Breast epithelium (tissue), 3 donors: Measurements from ENCODE around the gene PDIA5.

Source experiments
- CTCF ChIP-seq, 3 donors: fragments of 450-650 bp; IDR thresholded peaks; one replicate each; pipeline ENCODE4 v1.5.1; 2016 to 2017; ENCODE audit warnings: antibody characterized with exemption in 3 of 3, mild to moderate bottlenecking in 3 of 3, moderate library complexity in 3 of 3
- POLR2AphosphoS5 ChIP-seq, 3 donors: sonication (generic); formaldehyde crosslinking; IDR thresholded peaks; one replicate each; pipeline ENCODE4 v1.6.1; 2017; ENCODE audit warnings: antibody characterized with exemption in 3 of 3

- TF ChIP-seq POLR2AphosphoS5 (IDR thresholded peaks at IDR 0.05) = no peak
- TF ChIP-seq CTCF (IDR thresholded peaks at IDR 0.05) = no peak
Observed at GRCh38 chr3:123122525-123123315, 55.9 kb downstream of the PDIA5 start.
